ENCODE measurements around the gene SETDB2. TPM values are rescaled to one million over a fixed set of nuclear protein-coding genes. Genes with fewer than 3 reads are reported as not detected.

Gene SETDB2
- total and polyA plus RNA-seq, 2 donors (not counting 3 experiments of a cell fraction or from before 2014, with no cell fraction given): 1.5 to 5.6 TPM

- Histone ChIP-seq H2AFZ (ENCODE audit: low read depth, low read length) (no peak overlapping the region), H3K9me3 (replicated peaks; ENCODE audit: control insufficient read depth, insufficient read depth, low read length) (no peaks in the 10 kb centered on the region), H3K27ac (ENCODE audit: insufficient read depth, low read depth, low read length) (no peak overlapping the region), H3K79me2 (ENCODE audit: control insufficient read depth, insufficient read depth, low read length) (no peaks in the 10 kb centered on the region), H3K4me2 (ENCODE audit: insufficient read depth, low read length) (peak overlapping the region; percentile 8), H3K4me1 (ENCODE audit: control insufficient read depth, extremely low read depth, insufficient read depth, low read length) (peaks cover 6% of the 10 kb centered on the region), H3K36me3 (ENCODE audit: control insufficient read depth in 2 of 2, extremely low read depth in 1 of 2, insufficient read depth in 2 of 2, low read length in 2 of 2) (no peaks in the 10 kb centered on the region), H3K9me1 (replicated peaks; ENCODE audit: control insufficient read depth, extremely low read depth, insufficient read depth, low read length) (no peaks in the 10 kb centered on the region), H3K27me3 (ENCODE audit: control insufficient read depth in 2 of 2, insufficient read depth in 2 of 2, low read length in 2 of 2) (peaks cover 3 to 6% of the 10 kb centered on the region in 2 experiments), H3K4me3 (replicated peaks in 1 of 3; ENCODE audit: insufficient read depth in 1 of 3, low read depth in 1 of 3, low read length in 3 of 3) (no peak overlapping the region), H4K20me1 (replicated peaks; ENCODE audit: control insufficient read depth, extremely low read depth, insufficient read depth, low read length) (peaks cover 3% of the 10 kb centered on the region), H3K9ac (replicated peaks; ENCODE audit: extremely low read depth, insufficient read depth, low read length) (no peak overlapping the region)
- CTCF ChIA-PET: interaction anchor here (1.3 to 1.5 kb wide), 2 partner anchors 11 to 13 kb away, joined by 3 to 6 read pairs; partner anchors contain the start of genes CAB39L and SETDB2
- BruUV-seq (replicated peaks): no TSS peak
- dilution Hi-C loops (cut with MboI; ENCODE audit: extremely low pct_ligation_motif_present, low sequenced_read_pairs) (no loop called here), intact Hi-C loops (cut with micrococcal nuclease) (no loop called here)
- FAIRE-seq (no peak), DNase-seq (ENCODE audit: low read depth, low spot score) (peak; percentile 44)
- no peak for TF ChIP-seq MAX (IDR thresholded peaks at IDR 0.05; ENCODE audit: insufficient read depth, insufficient read length)
- TF ChIP-seq JUN (IDR thresholded peaks at IDR 0.05; ENCODE audit: borderline replicate concordance, insufficient read depth, insufficient read length, low read depth): peak; percentile 26
- POLR2A ChIA-PET: no interaction called here
Measured at GRCh38 chr13:49457221-49457620, 13.1 kb downstream of the SETDB2 start.

GRCh38 chr13:49459580-49459979, 15.5 kb downstream of the SETDB2 start:
- Histone ChIP-seq H3K4me2 (ENCODE audit: insufficient read depth, low read length) (no peak overlapping the region), H3K36me3 (ENCODE audit: control insufficient read depth in 2 of 2, extremely low read depth in 1 of 2, insufficient read depth in 2 of 2, low read length in 2 of 2) (peaks cover 0 to 2% of the 10 kb centered on the region in 2 experiments), H3K79me2 (ENCODE audit: control insufficient read depth, insufficient read depth, low read length) (no peaks in the 10 kb centered on the region), H3K27me3 (ENCODE audit: control insufficient read depth in 2 of 2, insufficient read depth in 2 of 2, low read length in 2 of 2) (peaks cover 3 to 5% of the 10 kb centered on the region in 2 experiments), H3K4me3 (replicated peaks in 1 of 3; ENCODE audit: insufficient read depth in 1 of 3, low read depth in 1 of 3, low read length in 3 of 3) (no peak overlapping the region), H4K20me1 (replicated peaks; ENCODE audit: control insufficient read depth, extremely low read depth, insufficient read depth, low read length) (peaks cover 3% of the 10 kb centered on the region), H3K9me3 (replicated peaks; ENCODE audit: control insufficient read depth, insufficient read depth, low read length) (no peaks in the 10 kb centered on the region), H3K4me1 (ENCODE audit: control insufficient read depth, extremely low read depth, insufficient read depth, low read length) (peaks cover 6% of the 10 kb centered on the region), H2AFZ (ENCODE audit: low read depth, low read length) (no peak overlapping the region), H3K27ac (ENCODE audit: insufficient read depth, low read depth, low read length) (no peak overlapping the region), H3K9ac (replicated peaks; ENCODE audit: extremely low read depth, insufficient read depth, low read length) (no peak overlapping the region), H3K9me1 (replicated peaks; ENCODE audit: control insufficient read depth, extremely low read depth, insufficient read depth, low read length) (no peaks in the 10 kb centered on the region)
- FAIRE-seq: no peak
- ChIA-PET CTCF (interaction anchor here (1.6 kb wide), 1 partner anchor 9 kb away, joined by 4 read pairs; no protein-coding TSS in a partner anchor), POLR2A (no interaction called here)
- DNase-seq (ENCODE audit: low read depth, low spot score): no peak
- TF ChIP-seq MAX (IDR thresholded peaks at IDR 0.05; ENCODE audit: insufficient read depth, insufficient read length) (no peak), POLR2AphosphoS5 (IDR thresholded peaks at IDR 0.05; ENCODE audit: insufficient read depth, low read depth, low read length) (no peak), GATA2 (IDR thresholded peaks at IDR 0.05; ENCODE audit: insufficient read depth, insufficient read length, low read depth, low read length) (no peak), CTCF (IDR thresholded peaks at IDR 0.05; ENCODE audit: extremely low read depth in 1 of 2, insufficient read depth in 1 of 2, low read depth in 1 of 2, low read length in 2 of 2) (no peak), POLR2A (IDR thresholded peaks at IDR 0.05; ENCODE audit: low read depth, low read length) (no peak), EZH2 (IDR thresholded peaks at IDR 0.05; ENCODE audit: borderline replicate concordance, low read depth, low read length, severe bottlenecking) (no peak), FOS (IDR thresholded peaks at IDR 0.05; ENCODE audit: borderline replicate concordance, insufficient read depth, low read length) (no peak), JUN (IDR thresholded peaks at IDR 0.05; ENCODE audit: borderline replicate concordance, insufficient read depth, insufficient read length, low read depth) (no peak)
- intact Hi-C loops (cut with micrococcal nuclease): no loop called here
- BruUV-seq (replicated peaks): no TSS peak
- dilution Hi-C loops (cut with MboI; ENCODE audit: extremely low pct_ligation_motif_present, low sequenced_read_pairs): no loop called here
